NCI-H524 treated with DMSO at 0.1 percent for 48 hours (cell line): ENCODE data around the gene TEX101.

ENCODE experiments used
- DNase-seq: peaks from one replicate; lab custom pipeline; 2025; lab: John Stamatoyannopoulos, UW

The TEX101 gene

GRCh38 chr19:43447655-43448054 lies 33.0 kb downstream of the TEX101 start:
- DNase-seq = no peak

DNA sequence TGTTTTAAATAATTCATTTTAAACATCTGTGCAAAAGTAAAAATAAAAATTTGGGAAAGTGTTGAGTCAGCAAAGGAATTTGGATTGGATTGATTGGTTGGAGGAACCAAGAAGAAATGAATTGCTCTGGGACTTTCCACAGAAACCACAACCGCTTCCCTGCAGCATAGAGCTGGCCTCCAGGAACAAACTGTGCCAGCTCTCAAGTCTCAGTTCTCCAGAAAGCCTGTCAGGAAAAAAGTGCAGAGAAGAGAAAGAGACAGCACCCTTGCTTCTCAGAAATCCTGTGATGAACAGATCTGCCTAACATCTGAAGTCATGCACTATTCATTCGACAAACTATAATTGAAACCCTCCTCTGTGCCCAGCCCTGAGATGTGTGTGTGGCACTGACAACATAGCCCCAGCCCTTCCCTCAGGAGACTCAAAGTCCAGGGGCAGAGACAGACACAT lies 35.9 kb downstream of the TEX101 start:
- DNase-seq = no peak

DNA sequence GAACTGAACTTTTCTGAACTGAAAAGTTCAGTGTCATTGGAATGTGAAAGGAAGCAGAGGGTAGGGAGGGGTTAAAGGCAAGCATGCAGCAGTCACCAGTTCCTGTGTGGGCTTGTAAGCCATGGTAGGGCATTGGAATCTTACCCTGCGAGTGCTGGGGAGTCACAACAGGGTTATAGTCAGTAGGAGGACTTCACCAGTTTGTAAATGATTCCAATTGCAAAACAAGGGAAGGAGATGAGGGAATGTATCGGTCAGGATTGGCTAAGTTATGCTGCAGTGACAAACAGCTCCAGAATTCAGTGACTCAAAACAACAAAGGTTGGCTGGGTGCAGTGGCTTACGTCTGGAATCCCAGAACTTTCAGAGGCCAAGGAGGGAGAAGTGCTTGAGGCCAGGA lies 37.9 kb downstream of the TEX101 start:
- no peak for DNase-seq

DNA sequence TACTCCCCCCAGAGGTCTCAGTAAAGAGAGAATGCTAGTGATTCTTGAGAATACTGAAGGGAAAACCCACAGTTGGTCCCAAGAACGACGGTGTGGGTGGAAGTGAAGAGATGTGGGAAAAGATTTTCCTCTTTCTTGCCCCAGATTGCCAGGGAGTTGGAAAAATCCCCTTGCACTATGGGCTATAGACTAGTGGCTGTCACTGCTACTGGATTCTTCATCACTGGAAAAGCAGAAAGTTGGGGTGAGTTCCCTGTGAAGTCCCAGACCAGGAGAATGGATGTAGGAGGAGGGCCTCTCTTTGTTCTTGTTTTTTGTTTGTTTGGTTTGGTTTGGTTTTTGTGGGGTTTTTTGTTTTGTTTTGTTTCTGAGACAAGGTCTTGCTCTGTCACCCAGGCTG lies 39.3 kb downstream of the TEX101 start:
- DNase-seq = no peak

DNA sequence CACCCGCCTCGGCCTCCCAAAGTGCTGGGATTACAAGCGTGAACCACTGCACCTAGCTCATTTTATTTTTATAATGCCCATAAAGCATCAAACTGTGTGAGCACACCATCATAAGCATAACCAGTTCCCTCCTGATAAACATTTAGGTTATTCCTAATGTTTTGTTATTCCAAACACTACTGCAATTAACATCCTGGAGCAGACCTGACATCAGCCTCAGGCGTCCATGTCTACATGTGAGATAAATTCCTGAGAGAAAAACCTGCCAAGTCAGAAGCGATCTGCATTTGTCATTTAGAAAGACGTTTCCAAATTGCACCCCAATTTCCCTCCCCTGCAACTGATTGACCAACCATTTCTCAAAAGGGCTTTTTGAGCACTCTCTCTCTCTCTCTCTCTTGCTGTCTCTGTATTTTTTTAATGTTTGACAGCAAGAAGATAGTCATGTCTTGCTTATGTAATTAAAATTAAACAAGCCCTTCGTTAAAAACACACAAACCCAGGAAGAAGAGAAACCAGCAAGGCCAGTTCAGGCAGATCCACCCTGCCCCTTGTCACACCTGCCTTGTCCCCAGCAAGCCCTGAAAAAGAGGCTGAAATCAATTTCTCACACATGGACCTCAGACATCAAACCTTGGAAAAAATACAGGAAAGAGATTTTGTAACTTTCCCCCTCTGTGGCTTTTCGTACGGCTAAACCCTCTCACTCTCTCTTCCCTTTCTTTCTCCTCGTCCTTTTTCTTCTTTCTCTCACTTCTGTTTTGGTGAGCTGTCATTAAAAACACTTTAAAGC lies 40.8 kb downstream of the TEX101 start:
- DNase-seq = no peak

- no peak for DNase-seq
Measured at GRCh38 chr19:43457809-43458208, 43.1 kb downstream of the TEX101 start.

DNA sequence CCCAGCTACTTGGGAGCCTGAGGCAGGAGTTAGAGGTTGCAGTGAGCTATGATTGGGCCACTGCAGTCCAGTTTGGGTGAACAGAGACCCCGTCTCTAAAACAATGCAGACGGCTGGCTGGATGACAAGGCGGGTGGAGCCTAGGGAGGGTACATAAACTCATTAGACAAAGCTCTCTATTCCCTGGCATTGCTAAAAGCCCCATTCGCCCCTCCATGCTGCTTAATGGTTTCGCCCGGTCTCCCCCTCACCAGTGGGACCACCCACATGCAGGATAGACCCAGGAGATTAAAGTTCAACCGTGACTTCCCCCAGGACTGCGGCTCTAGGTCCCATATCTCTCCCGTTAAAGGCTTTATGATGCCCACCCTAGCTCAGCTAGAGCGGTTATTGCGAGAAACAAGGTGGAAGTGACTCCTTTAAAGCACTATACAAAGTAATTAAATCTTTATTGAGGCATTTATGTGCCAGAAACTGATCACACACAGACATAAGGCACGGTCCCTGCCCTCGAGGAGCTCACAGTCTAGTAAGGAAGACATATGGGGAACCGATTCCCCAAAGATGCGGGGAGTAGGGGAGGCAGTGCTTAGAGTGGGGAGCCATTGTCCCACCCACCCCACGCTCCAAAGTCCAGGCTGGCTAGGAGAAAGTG lies 45.8 kb downstream of the TEX101 start:
- no peak for DNase-seq

- no peak for DNase-seq
Measured at GRCh38 chr19:43461303-43461702, 46.6 kb downstream of the TEX101 start.

GRCh38 chr19:43462383-43462782 lies 47.7 kb downstream of the TEX101 start:
- DNase-seq = no peak

- DNase-seq = no peak
Measured at GRCh38 chr19:43462785-43463380, 48.2 kb downstream of the TEX101 start.

DNA sequence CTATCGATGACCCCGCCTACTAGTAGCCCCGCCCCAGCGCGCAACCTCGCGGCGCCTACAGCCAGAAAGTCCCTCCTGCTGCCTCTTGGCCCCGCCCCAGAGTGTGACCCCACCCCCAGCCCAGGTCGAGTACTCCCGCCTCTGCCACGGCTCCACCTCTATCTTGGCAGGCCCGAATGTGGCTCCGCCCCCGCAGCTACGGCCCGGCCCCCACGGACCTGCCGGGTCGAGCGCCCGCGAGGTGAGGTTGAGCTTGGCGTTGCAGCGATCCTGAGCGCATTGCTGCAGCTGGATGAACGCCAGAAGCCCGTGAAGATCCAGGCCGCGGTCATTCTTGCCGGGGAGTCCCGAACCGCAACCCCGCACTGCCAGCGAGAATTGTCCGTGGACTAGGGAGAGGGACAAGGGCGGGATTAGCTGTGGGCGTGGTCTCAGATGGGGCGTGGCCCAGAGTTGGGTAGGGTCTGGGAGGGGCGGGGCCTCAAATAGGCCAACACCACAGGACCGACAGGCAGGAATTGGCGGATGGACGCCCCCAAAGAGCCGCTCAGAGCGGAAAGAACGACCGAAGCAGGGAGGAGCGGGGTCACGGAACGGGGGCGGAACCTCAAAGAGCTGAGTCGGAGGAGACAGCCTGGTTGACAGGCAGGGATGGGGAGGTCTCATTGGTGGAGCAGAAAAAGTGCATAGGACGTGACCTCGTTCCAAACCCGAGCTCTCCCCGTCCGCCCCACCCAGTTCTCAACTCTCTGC lies 48.9 kb downstream of the TEX101 start:
- DNase-seq = no peak

GRCh38 chr19:43464134-43464775 lies 49.6 kb downstream of the TEX101 start:
- no peak for DNase-seq

DNA sequence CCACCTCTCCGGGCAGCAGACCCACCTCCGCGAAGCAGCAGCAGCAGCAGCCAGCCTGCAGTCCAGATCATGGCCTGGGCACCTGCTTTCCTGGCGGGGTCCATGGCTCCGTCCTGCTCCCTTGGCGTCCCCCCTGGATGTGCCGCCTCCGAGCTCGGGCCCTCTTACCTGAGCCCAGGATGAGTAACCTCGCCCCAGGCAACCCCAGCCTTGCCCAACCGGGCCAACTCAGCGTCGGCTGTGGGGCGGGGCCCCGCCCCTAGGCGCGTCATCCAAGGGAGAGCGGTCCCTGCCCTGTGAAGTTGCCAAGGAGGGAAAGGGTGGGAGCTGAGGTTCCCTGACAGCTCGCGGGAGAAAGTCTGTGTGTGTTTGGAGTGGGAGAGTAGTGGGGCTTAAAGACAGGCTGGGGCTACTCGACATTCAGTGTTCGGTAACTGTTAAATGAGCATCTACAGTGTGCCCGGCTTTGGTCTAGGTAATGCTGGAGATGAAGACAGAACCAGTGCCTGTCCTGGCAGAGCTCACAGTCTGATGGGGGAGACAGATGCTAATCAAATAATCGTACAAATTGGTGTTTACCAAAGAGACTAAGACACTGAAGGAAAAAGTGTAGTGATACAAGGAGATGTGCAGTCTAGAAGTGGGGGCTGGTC lies 50.9 kb downstream of the TEX101 start, which contains the start of gene LYPD3:
TSS of gene LYPD3 (minus strand) at position 141 of the 653 bp plus-strand sequence. CDS start at position 104, 37 bp downstream.
- no peak for DNase-seq

- no peak for DNase-seq
Measured at GRCh38 chr19:43466793-43467192, 52.1 kb downstream of the TEX101 start.

GRCh38 chr19:43467276-43467675 lies 52.6 kb downstream of the TEX101 start:
- no peak for DNase-seq

DNA sequence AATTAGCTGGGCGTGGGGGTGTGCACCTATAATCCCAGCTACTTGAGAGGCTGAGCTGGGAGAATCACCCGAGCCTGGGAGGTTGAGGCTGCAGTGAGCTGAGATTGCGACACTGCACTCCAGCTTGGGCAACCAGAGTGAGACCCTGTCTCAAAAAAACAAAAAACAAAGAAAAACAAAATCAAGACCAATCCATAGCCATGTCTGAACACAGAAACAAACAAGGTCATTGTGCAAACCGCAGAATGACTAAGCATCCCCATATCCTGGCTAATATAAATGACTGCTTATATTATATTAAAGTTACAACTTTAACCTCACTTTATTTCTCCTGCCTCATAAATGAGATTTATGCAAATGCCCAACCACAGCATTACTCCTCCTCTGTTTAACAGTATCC lies 53.0 kb downstream of the TEX101 start:
- no peak for DNase-seq
